ENCODE data around the gene NAV3. TPM values are rescaled to one million over a fixed set of nuclear protein-coding genes. Genes with fewer than 3 reads are reported as not detected.

Gene NAV3
- total and polyA plus RNA-seq, 12 donors = 5.0 to 53.4 (median 25.9) TPM

- intact Hi-C loops (cut with DNase I) = no loop called here
Observed at GRCh38 chr12:78119351-78119918, 288.7 kb downstream of the NAV3 start.

GRCh38 chr12:78120306-78120705 is 289.6 kb downstream of the NAV3 start:
- intact Hi-C loops (cut with DNase I) = loop anchor here (5.0 to 10.0 kb wide), 2 partner anchors 116 to 118 kb away; no protein-coding TSS in a partner anchor
- TF ChIP-seq CTCF (IDR thresholded peaks at IDR 0.05) (no peak), POLR2A (IDR thresholded peaks at IDR 0.05) (no peak)
- no peak overlapping the region for H3K4me3 ChIP-seq
- DNase-seq = no peak
- H3K27me3 ChIP-seq = no peaks in the 10 kb centered on the region
- no peaks in the 10 kb centered on the region for H3K9me3 ChIP-seq (replicated peaks in 1 of 3)
- no peak overlapping the region for H3K27ac ChIP-seq
- no peaks in the 10 kb centered on the region for H3K4me1 ChIP-seq (replicated peaks in 1 of 2)
- no peaks in the 10 kb centered on the region for H3K36me3 ChIP-seq (replicated peaks in 1 of 2)

More at GRCh38 chr12:78119351-78119918, 288.7 kb downstream of the NAV3 start:
- WGBS, 4 donors = 86 to 95% (median 93%) methylated on average over 10 to 12 of the region's 12 CpGs
- Histone ChIP-seq H3K36me3 (replicated peaks in 1 of 2) (no peaks in the 10 kb centered on the region), H3K27ac (no peak overlapping the region), H3K4me1 (replicated peaks in 1 of 2) (no peaks in the 10 kb centered on the region), H3K27me3 (no peaks in the 10 kb centered on the region), H3K9me3 (replicated peaks in 1 of 3) (no peaks in the 10 kb centered on the region), H3K4me3 (no peak overlapping the region)
- TF ChIP-seq POLR2A (IDR thresholded peaks at IDR 0.05) (no peak), CTCF (IDR thresholded peaks at IDR 0.05) (no peak)
- DNase-seq = no peak

GRCh38 chr12:78120866-78121560 is 290.3 kb downstream of the NAV3 start:
- no peak overlapping the region for H3K4me3 ChIP-seq
- no peaks in the 10 kb centered on the region for H3K36me3 ChIP-seq (replicated peaks in 1 of 2)
- H3K9me3 ChIP-seq (replicated peaks in 1 of 3) = no peaks in the 10 kb centered on the region
- WGBS, 4 donors = 49 to 55% (median 52%) methylated on average over 6 of the region's 6 CpGs
- intact Hi-C loops (cut with DNase I) = loop anchor here (5.0 to 10.0 kb wide), 2 partner anchors 116 to 119 kb away; no protein-coding TSS in a partner anchor
- peak in 2 of 7 donors; percentile 44 to 57 for DNase-seq
- H3K27ac ChIP-seq = no peak overlapping the region
- H3K27me3 ChIP-seq = no peaks in the 10 kb centered on the region
- H3K4me1 ChIP-seq (replicated peaks in 1 of 2) = no peaks in the 10 kb centered on the region
- TF ChIP-seq CTCF (IDR thresholded peaks at IDR 0.05) = peak in 5 of 6 experiments; percentile 52 to 71 (median 58)
- no peak for TF ChIP-seq POLR2A (IDR thresholded peaks at IDR 0.05)

- 88 to 94% (median 91%) methylated on average over 15 to 16 of the region's 16 CpGs for WGBS, 4 donors
- H3K4me1 ChIP-seq (replicated peaks in 1 of 2) = no peaks in the 10 kb centered on the region
- no peaks in the 10 kb centered on the region for H3K36me3 ChIP-seq (replicated peaks in 1 of 2)
- no peak overlapping the region for H3K27ac ChIP-seq
- H3K27me3 ChIP-seq = no peaks in the 10 kb centered on the region
- no peak for DNase-seq
- H3K4me3 ChIP-seq = no peak overlapping the region
- no peaks in the 10 kb centered on the region for H3K9me3 ChIP-seq (replicated peaks in 1 of 3)
- intact Hi-C loops (cut with DNase I) = loop anchor here (5.0 to 10.0 kb wide), 2 partner anchors 117 to 120 kb away; no protein-coding TSS in a partner anchor
- TF ChIP-seq CTCF (IDR thresholded peaks at IDR 0.05) (no peak), POLR2A (IDR thresholded peaks at IDR 0.05) (no peak)
Observed at GRCh38 chr12:78121969-78122610, 291.4 kb downstream of the NAV3 start.
